K562 (cell line): ENCODE measurements around the gene DBNL. TPM values are rescaled to one million over a fixed set of nuclear protein-coding genes. Genes with fewer than 3 reads are reported as not detected.
A peak's percentile ranks its signal among the peaks of the same experiment; 100 is the strongest.

Source experiments
- ATAC-seq: fragments of 200-7000 bp; cut with Tn5 transposase; 3 replicates; pipeline ENCODE4 v1.9.1; 2020; ENCODE audit warnings: moderate library complexity
- BruUV-seq: library from RNA; stranded (reverse); fragments of 400-500 nt; replicated peaks from 2 replicates; lab custom pipeline; 2021; lab: Mats Ljungman, UMichigan
- CTCF ChIA-PET: fragments of 300-600 bp; formaldehyde crosslinking; extraction: SDS; loops from one replicate; lab custom pipeline; 2021; ENCODE audit warnings: low intra/inter-chr PET ratio; lab: Yijun Ruan, JAX
- POLR2A ChIA-PET: fragments of 300-600, 350-650 bp; sonication (Branson Sonifier 250); formaldehyde crosslinking; extraction: SDS; loops from one replicate; lab custom pipeline; 2021; ENCODE audit warnings: antibody characterized with exemption, inconsistent platforms; lab: Yijun Ruan, JAX
- DNase-seq, 4 experiments: peaks; one replicate each; pipeline versions ENCODE4 v3.0.0 to v3.0.0-alpha.2; 2011 to 2018; ENCODE audit warnings: low spot score in 3 of 4, mixed read lengths in 3 of 4; ENCODE audit errors: extremely low read depth in 1 of 4
- FAIRE-seq: peaks from 2 replicates; lab custom pipeline; 2011; peaks lifted over from hg19 to GRCh38; lab: Jason Lieb, UNC
- H2AFZ ChIP-seq: 2 replicates; pipeline ENCODE4 v1.6.0; 2011; ENCODE audit warnings: low read depth, low read length, control low read depth, inconsistent platforms
- H3K27ac ChIP-seq: fragments of 200-600 bp; 3 replicates; pipeline ENCODE4 v1.8.0; 2011; ENCODE audit warnings: low read depth, mild to moderate bottlenecking, control low read depth, inconsistent platforms, low read length, moderate library complexity, mixed read lengths; ENCODE audit errors: extremely low read depth
- H3K27me3 ChIP-seq, 2 experiments: fragments of 300-600 bp in 1 of 2; 2 replicates in 1 of 2; 3 replicates in 1 of 2; pipeline versions ENCODE4 v1.6.0 to v1.8.0; 2011; ENCODE audit warnings: inconsistent platforms in 2 of 2, low read length in 2 of 2, mild to moderate bottlenecking in 1 of 2, mixed read lengths in 1 of 2, moderate library complexity in 1 of 2; ENCODE audit not compliant: control insufficient read depth in 2 of 2, insufficient read depth in 2 of 2
- H3K36me3 ChIP-seq: fragments of 300-600 bp; 3 replicates; pipeline ENCODE4 v1.8.0; 2011; ENCODE audit warnings: mild to moderate bottlenecking, low read length, inconsistent platforms; ENCODE audit not compliant: control insufficient read depth, insufficient read depth
- H3K4me1 ChIP-seq, 2 experiments: fragments of 200-600 bp in 1 of 2; replicated peaks in 1 of 2; 2 replicates in 1 of 2; 3 replicates in 1 of 2; pipeline versions ENCODE4 v1.5.1 to v1.8.0; 2011; ENCODE audit warnings: inconsistent platforms in 2 of 2, low read length in 2 of 2, mild to moderate bottlenecking in 1 of 2, mixed read lengths in 1 of 2, moderate library complexity in 1 of 2; ENCODE audit not compliant: control insufficient read depth in 2 of 2, insufficient read depth in 2 of 2
- H3K4me2 ChIP-seq: 2 replicates; pipeline ENCODE4 v1.6.1; 2011; ENCODE audit warnings: low read length, control low read depth, inconsistent platforms, mixed read lengths; ENCODE audit not compliant: insufficient read depth
- H3K4me3 ChIP-seq: fragments of 200-600 bp; sonication (generic), shearing (Covaris generic); 2 replicates; pipeline ENCODE4 v1.5.1; 2016; ENCODE audit warnings: control low read depth, inconsistent platforms
- H3K79me2 ChIP-seq: fragments of 200-600 bp; 3 replicates; pipeline ENCODE4 v1.8.0; 2011; ENCODE audit warnings: low read length, inconsistent platforms; ENCODE audit not compliant: control insufficient read depth, insufficient read depth
- H3K9ac ChIP-seq, 2 experiments: 2 replicates each; pipeline versions ENCODE4 v1.6.0 to v1.6.1; 2011; ENCODE audit warnings: low read depth in 2 of 2, low read length in 2 of 2, control low read depth in 1 of 2, inconsistent platforms in 1 of 2, mild to moderate bottlenecking in 1 of 2, mixed read lengths in 1 of 2; ENCODE audit not compliant: insufficient read depth in 1 of 2
- H3K9me1 ChIP-seq: one replicate; pipeline ENCODE4 v1.6.0; 2011; ENCODE audit warnings: inconsistent platforms, mild to moderate bottlenecking, low read length, moderate library complexity; ENCODE audit not compliant: control insufficient read depth, insufficient read depth
- H3K9me3 ChIP-seq: replicated peaks from 2 replicates; pipeline ENCODE4 v1.5.1; 2011; ENCODE audit warnings: low read depth, low read length, inconsistent platforms; ENCODE audit not compliant: control insufficient read depth, insufficient read depth
- H4K20me1 ChIP-seq: replicated peaks from 2 replicates; pipeline ENCODE4 v1.6.1; 2011; ENCODE audit warnings: low read length, inconsistent platforms, mixed read lengths; ENCODE audit not compliant: control insufficient read depth, insufficient read depth
- CTBP1 ChIP-seq: fragments of 450-650 bp; IDR thresholded peaks from 2 replicates; pipeline ENCODE4 v1.6.1; 2016; ENCODE audit warnings: borderline replicate concordance
- CTCF ChIP-seq, 3 experiments: IDR thresholded peaks in 2 of 3; conservative IDR thresholded peaks in 1 of 3; 2 replicates each; pipeline ENCODE4 v1.5.1; 2011 to 2012; ENCODE audit warnings: low read length in 3 of 3, mild to moderate bottlenecking in 3 of 3, control low read depth in 2 of 3, improper control_type of control experiment in 1 of 3, inconsistent platforms in 1 of 3, low read depth in 1 of 3, mixed read lengths in 1 of 3, moderate library complexity in 1 of 3; ENCODE audit not compliant: insufficient read depth in 2 of 3
- NR2C1 ChIP-seq, 2 experiments: fragments of 450-650 bp; IDR thresholded peaks; 2 replicates each; pipeline ENCODE4 v1.6.1; 2017; ENCODE audit warnings: mild to moderate bottlenecking in 2 of 2, antibody characterized with exemption in 1 of 2, inconsistent platforms in 1 of 2, missing compliant biosample characterization in 1 of 2, missing genetic modification characterization in 1 of 2
- ZBTB8A ChIP-seq: fragments of 450-650 bp; IDR thresholded peaks from 2 replicates; pipeline ENCODE4 v1.6.1; 2018; ENCODE audit warnings: mild to moderate bottlenecking, moderate library complexity; ENCODE audit not compliant: partially characterized antibody
- WGBS: fragments of 100-300 bp; shearing (Covaris generic); methylation state at CpG from one replicate; pipeline ENCODE4 v1.1.6; 2016; ENCODE audit warnings: low coverage, mixed read lengths; ENCODE audit not compliant: insufficient coverage; ENCODE audit errors: missing lambda C conversion rate; 5-methylcytosine and 5-hydroxymethylcytosine counted together
- in situ Hi-C: fragments of 300-500 bp; cut with MboI; formaldehyde crosslinking; loops from 4 replicates; pipeline ENCODE4 v1.15.0; 2018; ENCODE audit warnings: inconsistent platforms, mixed read lengths
- intact Hi-C: fragments of 100-400 bp; cut with micrococcal nuclease; formaldehyde crosslinking; loops from 2 replicates; pipeline ENCODE4 v1.14.2; 2022
- polyA plus RNA-seq, 8 experiments: library from polyadenylated mRNA; depleted of rRNA in 4 of 8; stranded (reverse) in 5 of 8; unstranded in 3 of 8; fragments of >200 nt; fragmentation: Nextera tagmentation in 2 of 8; fragmentation: Illumina TruSeq in 1 of 8; extraction: Ambion mirVana in 2 of 8; extraction: Trizol in 1 of 8; gene quantifications; 2 replicates each; pipeline versions ENCODE4 v1.2.1 to v1.2.3, GENCODE V29; 2011 to 2014; ENCODE audit warnings: inconsistent platforms in 1 of 8, missing spikeins in 1 of 8
- total RNA-seq, 7 experiments: library from RNA; depleted of rRNA in 6 of 7; stranded (reverse); fragments of >200 nt in 6 of 7; fragmentation: Illumina TruSeq in 2 of 7; extraction: Trizol in 2 of 7; gene quantifications; 2 replicates each; pipeline versions ENCODE4 v1.2.1 to v1.2.3, GENCODE V29; 2011 to 2021; ENCODE audit warnings: low replicate concordance in 1 of 7

Gene DBNL
- total and polyA plus RNA-seq, 9 of the 15 experiments (the other 6 are each of a cell fraction or from before 2014, with no cell fraction given), result 1.9 to 65.1 (median 38.9) TPM

- CTCF ChIA-PET, result no interaction called here
- Histone ChIP-seq H3K4me3 (no peak overlapping the region), H3K9me1 (no peaks in the 10 kb centered on the region), H3K9me3 (no peaks in the 10 kb centered on the region), H4K20me1 (no peaks in the 10 kb centered on the region), H3K27ac (no peak overlapping the region), H2AFZ (no peak overlapping the region), H3K4me1 (peaks cover 0 to 11% of the 10 kb centered on the region in 2 experiments; a peak in 3 of 5 replicates), H3K79me2 (no peaks in the 10 kb centered on the region), H3K36me3 (no peaks in the 10 kb centered on the region), H3K9ac (peak overlapping the region in 1 of 2 experiments; percentile 50; a peak in 1 of 4 replicates), H3K4me2 (no peak overlapping the region), H3K27me3 (peaks cover 0 to 5% of the 10 kb centered on the region in 2 experiments; a peak in 1 of 5 replicates)
- in situ Hi-C loops, result no loop called here
- TF ChIP-seq NR2C1 (IDR thresholded peaks at IDR 0.05) (0 out of 2 replicates have a peak, but pooled peaks have one; percentile 14), NR2C1 (tag; IDR thresholded peaks at IDR 0.05) (no peak), CTCF (IDR thresholded peaks at IDR 0.05 in 2 of 3, conservative IDR thresholded peaks at IDR 0.05 in 1 of 3; ENCODE audit: insufficient read depth in 2 of 3, low read depth in 1 of 3, low read length in 3 of 3) (0 out of 6 replicates have a peak, but pooled peaks of 1 of the 3 experiments have one; percentile 10), CTBP1 (0 out of 2 replicates have a peak, but pooled peaks have one; percentile 21), ZBTB8A (no peak)
- POLR2A ChIA-PET, result interaction anchor here (0.6 to 3.2 kb wide), 2 partner anchors 18 to 138 kb away, joined by 3 to 13 read pairs; no protein-coding TSS in a partner anchor
- FAIRE-seq (no peak), ATAC-seq (peak; percentile 50), DNase-seq (no peak)
- no TSS peak for BruUV-seq
- intact Hi-C loops, result no loop called here
- 15% methylated on average over 7 of the region's 8 CpGs for WGBS
Observed at GRCh38 chr7:44096326-44096881, 51.9 kb downstream of the DBNL start.
